A549 (cell line): Measurements from ENCODE around the gene SFXN1. TPM values are rescaled to one million over a fixed set of nuclear protein-coding genes. Genes with fewer than 3 reads are reported as not detected.
A peak's percentile ranks its signal among the peaks of the same experiment; 100 is the strongest.

Experiments
- ATAC-seq, 2 experiments: fragments of 200-7000 bp in 1 of 2; fragments of >200 bp in 1 of 2; cut with Nextera tagmentation in 1 of 2; cut with Tn5 transposase in 1 of 2; 3 replicates each; pipeline versions ENCODE4 v1.8.0 to v1.9.1; 2018 to 2020; ENCODE audit warnings: mild to moderate bottlenecking in 1 of 2, moderate library complexity in 1 of 2
- CTCF ChIA-PET: fragments of 300-600 bp; sonication (Branson Sonifier 250); formaldehyde crosslinking; extraction: SDS; loops from one replicate; lab custom pipeline; 2021; ENCODE audit warnings: antibody characterized with exemption, inconsistent platforms; lab: Yijun Ruan, JAX
- POLR2A ChIA-PET: fragments of 350-600 bp; formaldehyde crosslinking; extraction: SDS; loops from one replicate; lab custom pipeline; 2021; ENCODE audit warnings: antibody characterized with exemption, inconsistent platforms; lab: Yijun Ruan, JAX
- DNase-seq, 2 experiments: peaks; one replicate each; pipeline versions ENCODE4 v3.0.0 to v3.0.0-alpha.2; 2011 to 2016; ENCODE audit warnings: low read depth in 1 of 2, low spot score in 1 of 2
- FAIRE-seq: peaks from 2 replicates; lab custom pipeline; 2011; peaks lifted over from hg19 to GRCh38; lab: Jason Lieb, UNC
- H3K27ac ChIP-seq, 2 experiments: fragments of >200 bp; sonication (Bioruptor Twin); formaldehyde crosslinking; 3 replicates each; pipeline ENCODE4 v1.5.1; 2016 to 2017
- H3K4me1 ChIP-seq: fragments of >200 bp; sonication (Bioruptor Twin); formaldehyde crosslinking; 3 replicates; pipeline ENCODE4 v1.6.1; 2016
- H3K4me2 ChIP-seq: fragments of >200 bp; sonication (Bioruptor Twin); formaldehyde crosslinking; 3 replicates; pipeline ENCODE4 v1.6.1; 2016
- H3K4me3 ChIP-seq: fragments of >200 bp; sonication (Bioruptor Twin); formaldehyde crosslinking; 3 replicates; pipeline ENCODE4 v1.5.1; 2016
- H3K9me3 ChIP-seq: fragments of >200 bp; sonication (Bioruptor Twin); formaldehyde crosslinking; 3 replicates; pipeline ENCODE4 v1.6.1; 2016
- ATOH8 ChIP-seq: fragments of 250-450 bp; sonication (Bioruptor Pico); IDR thresholded peaks from 2 replicates; pipeline ENCODE4 v1.5.0; 2020; ENCODE audit warnings: low read depth, mild to moderate bottlenecking, moderate library complexity
- CBX8 ChIP-seq: fragments of 200-600 bp; sonication (generic); IDR thresholded peaks from 2 replicates; pipeline ENCODE4 v1.6.1; 2016
- CEBPB ChIP-seq, 2 experiments: fragments of >200 bp in 1 of 2; sonication (Bioruptor Twin) in 1 of 2; formaldehyde crosslinking in 1 of 2; IDR thresholded peaks; 2 replicates each; pipeline ENCODE4 v1.6.1; 2012 to 2016
- CHD4 ChIP-seq: fragments of 200-600 bp; sonication (generic); IDR thresholded peaks from 2 replicates; pipeline ENCODE4 v1.6.1; 2016; ENCODE audit warnings: antibody characterized with exemption, mild to moderate bottlenecking, borderline replicate concordance
- EP300 ChIP-seq, 2 experiments: fragments of >200 bp; sonication (Bioruptor Twin); formaldehyde crosslinking; IDR thresholded peaks; 2 replicates in 1 of 2; 3 replicates in 1 of 2; pipeline ENCODE4 v1.6.1; 2016 to 2017
- FOSB ChIP-seq: fragments of 250-450 bp; sonication (Bioruptor Pico); IDR thresholded peaks from 2 replicates; pipeline ENCODE4 v1.5.0; 2020; ENCODE audit warnings: mild to moderate bottlenecking, moderate library complexity
- FOSL2 ChIP-seq, 2 experiments: fragments of 450-650 bp in 1 of 2; fragments of >200 bp in 1 of 2; sonication (Bioruptor Twin) in 1 of 2; formaldehyde crosslinking; IDR thresholded peaks; 2 replicates each; pipeline versions ENCODE4 v1.5.0 to v1.6.1; 2016 to 2020; ENCODE audit warnings: mild to moderate bottlenecking in 1 of 2, moderate library complexity in 1 of 2
- FOXS1 ChIP-seq: fragments of 250-450 bp; sonication (Bioruptor Pico); IDR thresholded peaks from 2 replicates; pipeline ENCODE4 v1.5.0; 2020; ENCODE audit warnings: mild to moderate bottlenecking, moderate library complexity
- HOXB13 ChIP-seq: fragments of 250-450 bp; sonication (Bioruptor Pico); IDR thresholded peaks from 2 replicates; pipeline ENCODE4 v1.5.0; 2020; ENCODE audit warnings: low read depth, mild to moderate bottlenecking, moderate library complexity
- KDM5A ChIP-seq: fragments of 200-600 bp; sonication (generic); IDR thresholded peaks from 2 replicates; pipeline ENCODE4 v1.6.1; 2016; ENCODE audit warnings: antibody characterized with exemption, mild to moderate bottlenecking
- MYC ChIP-seq: IDR thresholded peaks from 2 replicates; pipeline ENCODE4 v1.6.1; 2012; ENCODE audit warnings: mild to moderate bottlenecking, inconsistent platforms, low read length, improper control_type of control experiment, borderline replicate concordance
- RAD21 ChIP-seq, 2 experiments: fragments of >200 bp in 1 of 2; sonication (Bioruptor Twin) in 1 of 2; formaldehyde crosslinking in 1 of 2; IDR thresholded peaks in 1 of 2; conservative IDR thresholded peaks in 1 of 2; 2 replicates in 1 of 2; 3 replicates in 1 of 2; pipeline ENCODE4 v1.6.1; 2012 to 2018; ENCODE audit warnings: inconsistent platforms in 1 of 2
- RARB ChIP-seq: fragments of 250-450 bp; sonication (Bioruptor Pico); IDR thresholded peaks from 2 replicates; pipeline ENCODE4 v1.8.0; 2021; ENCODE audit warnings: mild to moderate bottlenecking, moderate library complexity
- RCOR1 ChIP-seq: fragments of 150-350 bp; IDR thresholded peaks from 2 replicates; pipeline ENCODE4 v1.6.1; 2014; ENCODE audit warnings: antibody characterized with exemption, low read length, low read depth
- SMC3 ChIP-seq: fragments of >200 bp; sonication (Bioruptor Twin); formaldehyde crosslinking; IDR thresholded peaks from 3 replicates; pipeline ENCODE4 v1.6.1; 2018; ENCODE audit warnings: inconsistent platforms
- ZFP36 ChIP-seq: fragments of 450-650 bp; IDR thresholded peaks from 2 replicates; pipeline ENCODE4 v1.6.1; 2014; ENCODE audit warnings: borderline replicate concordance; ENCODE audit not compliant: partially characterized antibody
- ZNF302 ChIP-seq: fragments of 250-450 bp; sonication (Bioruptor Pico); IDR thresholded peaks from 2 replicates; pipeline ENCODE4 v1.9.0; 2021; ENCODE audit warnings: inconsistent platforms, mild to moderate bottlenecking, moderate library complexity
- ZSCAN20 ChIP-seq: fragments of 250-450 bp; sonication (Bioruptor Pico); IDR thresholded peaks from 2 replicates; pipeline ENCODE4 v1.8.0; 2022; ENCODE audit warnings: mild to moderate bottlenecking, moderate library complexity
- WGBS: methylation state at CpG from one replicate; pipeline ENCODE4 v1.1.6; 2017; ENCODE audit errors: missing lambda C conversion rate; 5-methylcytosine and 5-hydroxymethylcytosine counted together
- polyA plus RNA-seq, 4 experiments: library from polyadenylated mRNA; depleted of rRNA in 3 of 4; stranded (reverse); fragments of >200 nt; fragmentation: RNase III in 1 of 4; extraction: RNeasy Plus Mini Kit Qiagen cat#74134 plus additional on column Dnase treatment in 1 of 4; gene quantifications; 2 replicates in 3 of 4; 3 replicates in 1 of 4; pipeline ENCODE4 v1.2.3, GENCODE V29; 2011 to 2017
- TF ChIP-seq, protein P1 (sequence below): fragments of >200 bp; sonication (Bioruptor Twin); formaldehyde crosslinking; IDR thresholded peaks from 3 replicates; pipeline ENCODE4 v1.5.1; 2016
- TF ChIP-seq, protein P2 (sequence below): fragments of 200-600 bp; sonication (generic); IDR thresholded peaks from 2 replicates; pipeline ENCODE4 v1.6.1; 2016; ENCODE audit warnings: antibody characterized with exemption, mild to moderate bottlenecking, moderate library complexity
- TF ChIP-seq, protein P3 (sequence below): fragments of 450-650 bp; IDR thresholded peaks from 2 replicates; pipeline ENCODE4 v1.6.1; 2014; ENCODE audit warnings: antibody characterized with exemption

Gene SFXN1
- polyA plus RNA-seq, 2 of the 4 experiments (the other 2 are of a cell fraction): 79.6 to 190 TPM

DNA sequence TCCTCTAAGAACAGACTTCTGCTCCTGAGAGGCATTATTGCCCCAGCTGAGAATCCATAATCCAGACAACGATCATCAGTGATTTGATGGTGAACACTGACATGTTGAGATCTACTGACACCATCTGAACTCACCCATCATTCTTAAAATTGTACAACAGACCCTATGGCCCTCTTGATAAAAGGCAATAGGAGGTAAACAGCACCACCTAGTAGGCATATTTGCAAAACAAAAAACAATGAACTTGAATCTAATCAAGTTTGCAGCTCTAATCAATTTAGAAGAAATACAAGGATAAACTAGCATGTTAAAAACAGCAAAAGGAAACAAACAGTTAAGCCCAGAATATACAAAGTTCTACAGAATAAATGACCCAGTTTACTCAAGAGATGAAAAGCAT is 89.6 kb downstream of the SFXN1 start:
- TF ChIP-seq, protein P1, sequence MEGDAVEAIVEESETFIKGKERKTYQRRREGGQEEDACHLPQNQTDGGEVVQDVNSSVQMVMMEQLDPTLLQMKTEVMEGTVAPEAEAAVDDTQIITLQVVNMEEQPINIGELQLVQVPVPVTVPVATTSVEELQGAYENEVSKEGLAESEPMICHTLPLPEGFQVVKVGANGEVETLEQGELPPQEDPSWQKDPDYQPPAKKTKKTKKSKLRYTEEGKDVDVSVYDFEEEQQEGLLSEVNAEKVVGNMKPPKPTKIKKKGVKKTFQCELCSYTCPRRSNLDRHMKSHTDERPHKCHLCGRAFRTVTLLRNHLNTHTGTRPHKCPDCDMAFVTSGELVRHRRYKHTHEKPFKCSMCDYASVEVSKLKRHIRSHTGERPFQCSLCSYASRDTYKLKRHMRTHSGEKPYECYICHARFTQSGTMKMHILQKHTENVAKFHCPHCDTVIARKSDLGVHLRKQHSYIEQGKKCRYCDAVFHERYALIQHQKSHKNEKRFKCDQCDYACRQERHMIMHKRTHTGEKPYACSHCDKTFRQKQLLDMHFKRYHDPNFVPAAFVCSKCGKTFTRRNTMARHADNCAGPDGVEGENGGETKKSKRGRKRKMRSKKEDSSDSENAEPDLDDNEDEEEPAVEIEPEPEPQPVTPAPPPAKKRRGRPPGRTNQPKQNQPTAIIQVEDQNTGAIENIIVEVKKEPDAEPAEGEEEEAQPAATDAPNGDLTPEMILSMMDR: peak; percentile 20; the same call in 1 of the 3 replicates
- TF ChIP-seq EP300 (IDR thresholded peaks at IDR 0.05) (no peak), ZNF302 (no peak), RAD21 (conservative IDR thresholded peaks at IDR 0.05 in 1 of 2, IDR thresholded peaks at IDR 0.05 in 1 of 2) (peak in 1 of 2 experiments; percentile 48; a peak in 3 of 5 replicates), RCOR1 (no peak), SMC3 (0 out of 3 replicates have a peak, but pooled peaks have one; percentile 17), CHD4 (no peak)
- TF ChIP-seq, protein P2, sequence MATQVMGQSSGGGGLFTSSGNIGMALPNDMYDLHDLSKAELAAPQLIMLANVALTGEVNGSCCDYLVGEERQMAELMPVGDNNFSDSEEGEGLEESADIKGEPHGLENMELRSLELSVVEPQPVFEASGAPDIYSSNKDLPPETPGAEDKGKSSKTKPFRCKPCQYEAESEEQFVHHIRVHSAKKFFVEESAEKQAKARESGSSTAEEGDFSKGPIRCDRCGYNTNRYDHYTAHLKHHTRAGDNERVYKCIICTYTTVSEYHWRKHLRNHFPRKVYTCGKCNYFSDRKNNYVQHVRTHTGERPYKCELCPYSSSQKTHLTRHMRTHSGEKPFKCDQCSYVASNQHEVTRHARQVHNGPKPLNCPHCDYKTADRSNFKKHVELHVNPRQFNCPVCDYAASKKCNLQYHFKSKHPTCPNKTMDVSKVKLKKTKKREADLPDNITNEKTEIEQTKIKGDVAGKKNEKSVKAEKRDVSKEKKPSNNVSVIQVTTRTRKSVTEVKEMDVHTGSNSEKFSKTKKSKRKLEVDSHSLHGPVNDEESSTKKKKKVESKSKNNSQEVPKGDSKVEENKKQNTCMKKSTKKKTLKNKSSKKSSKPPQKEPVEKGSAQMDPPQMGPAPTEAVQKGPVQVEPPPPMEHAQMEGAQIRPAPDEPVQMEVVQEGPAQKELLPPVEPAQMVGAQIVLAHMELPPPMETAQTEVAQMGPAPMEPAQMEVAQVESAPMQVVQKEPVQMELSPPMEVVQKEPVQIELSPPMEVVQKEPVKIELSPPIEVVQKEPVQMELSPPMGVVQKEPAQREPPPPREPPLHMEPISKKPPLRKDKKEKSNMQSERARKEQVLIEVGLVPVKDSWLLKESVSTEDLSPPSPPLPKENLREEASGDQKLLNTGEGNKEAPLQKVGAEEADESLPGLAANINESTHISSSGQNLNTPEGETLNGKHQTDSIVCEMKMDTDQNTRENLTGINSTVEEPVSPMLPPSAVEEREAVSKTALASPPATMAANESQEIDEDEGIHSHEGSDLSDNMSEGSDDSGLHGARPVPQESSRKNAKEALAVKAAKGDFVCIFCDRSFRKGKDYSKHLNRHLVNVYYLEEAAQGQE: no peak

DNA sequence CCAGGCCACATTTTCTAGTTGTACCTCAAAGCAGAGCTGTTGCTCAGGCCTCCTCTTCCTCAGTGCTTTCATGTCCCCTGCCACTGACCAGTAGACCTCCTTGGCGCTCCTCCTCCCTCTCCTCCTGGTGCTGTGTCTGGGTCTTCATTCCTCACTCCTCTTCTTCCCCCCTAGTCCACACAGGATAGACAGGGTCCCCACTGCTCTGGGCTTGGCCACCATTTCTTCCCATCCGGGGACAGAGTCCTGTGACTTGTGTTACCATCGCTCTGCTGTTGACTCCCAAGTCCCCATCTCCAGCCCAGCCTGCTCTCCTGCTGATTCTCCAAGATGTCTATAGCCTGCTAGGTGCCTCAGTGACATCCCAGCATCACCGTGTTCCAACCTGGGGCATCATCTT is 91.3 kb downstream of the SFXN1 start:
- Histone ChIP-seq H3K27ac (no peak overlapping the region), H3K4me1 (no peaks in the 10 kb centered on the region), H3K4me3 (no peak overlapping the region), H3K4me2 (no peak overlapping the region), H3K9me3 (peaks cover 10% of the 10 kb centered on the region; the same call in 2 of the 3 replicates)
- TF ChIP-seq MYC (no peak), KDM5A (no peak)
- 15% methylated on average over 4 of the region's 4 CpGs for WGBS
- no peak for FAIRE-seq
- ATAC-seq: no peak
- ChIA-PET CTCF (interaction anchor here (1.0 to 3.4 kb wide), 2 partner anchors 36 to 118 kb away, joined by 3 to 16 read pairs; no protein-coding TSS in a partner anchor), POLR2A (no interaction called here)
- no peak for DNase-seq

More for the DNA sequence above, 89.6 kb downstream of the SFXN1 start:
- no peak for DNase-seq
- CTCF ChIA-PET: interaction anchor here (0.6 to 2.9 kb wide), 4 partner anchors 12 to 246 kb away, joined by 3 to 9 read pairs (median 5); no protein-coding TSS in a partner anchor
- Histone ChIP-seq H3K4me1 (no peaks in the 10 kb centered on the region), H3K4me3 (no peak overlapping the region), H3K9me3 (no peaks in the 10 kb centered on the region), H3K4me2 (no peak overlapping the region), H3K27ac (no peak overlapping the region)
- no peak for ATAC-seq
- POLR2A ChIA-PET: no interaction called here
- no peak for FAIRE-seq
- WGBS: 6% methylated on average over 1 of the region's 1 CpG

- 16% methylated on average over 4 of the region's 4 CpGs for WGBS
- H3K9me3 ChIP-seq: peaks cover 10% of the 10 kb centered on the region; the same call in 2 of the 3 replicates
- H3K4me3 ChIP-seq: no peak overlapping the region
- ATAC-seq: no peak
- H3K27ac ChIP-seq: no peak overlapping the region
- H3K4me1 ChIP-seq: no peaks in the 10 kb centered on the region
- CTCF ChIA-PET: no interaction called here
- H3K4me2 ChIP-seq: no peak overlapping the region
- peak in 1 of 2 experiments; percentile 7 for DNase-seq
- no peak for TF ChIP-seq ATOH8 (CRISPR knock-in tag)
- TF ChIP-seq ZNF302: no peak
- TF ChIP-seq ZSCAN20 (CRISPR knock-in tag): no peak
- TF ChIP-seq RARB (CRISPR knock-in tag): no peak
- TF ChIP-seq FOSB (CRISPR knock-in tag): no peak
- TF ChIP-seq KDM5A: no peak
- no peak for TF ChIP-seq ZFP36
- no peak for TF ChIP-seq CBX8
- TF ChIP-seq FOSL2 (IDR thresholded peaks at IDR 0.05): no peak
- no peak for TF ChIP-seq FOSL2 (CRISPR knock-in tag; IDR thresholded peaks at IDR 0.05)
- no peak for TF ChIP-seq HOXB13 (CRISPR knock-in tag)
- no peak for TF ChIP-seq CHD4
- no peak for TF ChIP-seq FOXS1 (CRISPR knock-in tag)
- TF ChIP-seq, protein P1: no peak
- TF ChIP-seq SMC3: no peak
- TF ChIP-seq, protein P3, sequence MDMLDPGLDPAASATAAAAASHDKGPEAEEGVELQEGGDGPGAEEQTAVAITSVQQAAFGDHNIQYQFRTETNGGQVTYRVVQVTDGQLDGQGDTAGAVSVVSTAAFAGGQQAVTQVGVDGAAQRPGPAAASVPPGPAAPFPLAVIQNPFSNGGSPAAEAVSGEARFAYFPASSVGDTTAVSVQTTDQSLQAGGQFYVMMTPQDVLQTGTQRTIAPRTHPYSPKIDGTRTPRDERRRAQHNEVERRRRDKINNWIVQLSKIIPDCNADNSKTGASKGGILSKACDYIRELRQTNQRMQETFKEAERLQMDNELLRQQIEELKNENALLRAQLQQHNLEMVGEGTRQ: no peak
- no peak for TF ChIP-seq RAD21 (conservative IDR thresholded peaks at IDR 0.05 in 1 of 2, IDR thresholded peaks at IDR 0.05 in 1 of 2)
- no peak for TF ChIP-seq CEBPB (IDR thresholded peaks at IDR 0.05)
- POLR2A ChIA-PET: no interaction called here
- peak; percentile 67 for FAIRE-seq
Measured at GRCh38 chr5:175572886-175573285, 94.5 kb downstream of the SFXN1 start.
